ENCODE results near the gene MAP2K3.

MAP2K3 gene

DNA sequence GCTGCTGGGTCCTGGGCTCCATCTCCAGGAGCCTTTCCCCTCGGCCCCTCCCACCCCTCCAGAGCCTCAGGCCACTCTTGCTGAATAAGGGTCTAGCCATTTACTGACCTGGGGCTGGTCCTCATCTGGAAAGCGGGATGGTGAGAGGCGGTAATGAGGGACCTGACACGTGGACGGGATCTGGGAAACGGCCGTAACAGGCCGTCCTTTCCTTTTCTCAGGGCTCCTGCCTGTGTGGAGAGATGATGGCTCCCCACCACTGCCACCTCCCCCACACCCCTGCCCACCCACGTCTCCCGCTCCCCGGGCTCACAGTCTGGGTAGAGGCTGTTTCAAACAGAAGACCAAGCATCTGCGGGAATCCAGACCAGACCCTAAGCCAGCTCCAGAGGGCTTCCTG is 71.1 kb downstream of the MAP2K3 start:
- DNase-seq: no peak

DNA sequence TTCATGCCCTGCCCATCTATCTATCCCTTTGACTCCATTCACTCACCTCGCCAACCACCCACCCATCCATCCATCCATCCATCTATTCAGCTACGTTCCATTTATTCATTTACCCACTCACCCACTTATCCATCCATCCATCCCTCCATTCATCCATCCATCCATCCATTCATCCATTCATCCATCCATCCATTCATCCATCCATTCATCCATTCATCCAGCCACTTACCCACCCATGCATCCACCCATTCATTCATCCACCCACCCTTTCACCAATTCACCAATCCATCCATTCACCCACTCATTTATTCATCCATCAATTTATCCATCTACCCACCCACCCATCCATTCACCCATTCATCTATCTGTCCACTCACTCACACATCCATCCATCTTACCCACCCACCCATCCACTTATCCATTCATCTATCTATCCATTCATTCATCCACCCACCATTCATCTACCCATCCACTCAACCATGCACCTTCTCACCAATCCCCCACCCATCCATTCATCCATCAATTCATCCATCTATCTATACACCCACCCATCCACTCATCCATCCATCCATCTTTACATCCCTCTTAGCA is 72.1 kb downstream of the MAP2K3 start:
- no peak for DNase-seq

DNA sequence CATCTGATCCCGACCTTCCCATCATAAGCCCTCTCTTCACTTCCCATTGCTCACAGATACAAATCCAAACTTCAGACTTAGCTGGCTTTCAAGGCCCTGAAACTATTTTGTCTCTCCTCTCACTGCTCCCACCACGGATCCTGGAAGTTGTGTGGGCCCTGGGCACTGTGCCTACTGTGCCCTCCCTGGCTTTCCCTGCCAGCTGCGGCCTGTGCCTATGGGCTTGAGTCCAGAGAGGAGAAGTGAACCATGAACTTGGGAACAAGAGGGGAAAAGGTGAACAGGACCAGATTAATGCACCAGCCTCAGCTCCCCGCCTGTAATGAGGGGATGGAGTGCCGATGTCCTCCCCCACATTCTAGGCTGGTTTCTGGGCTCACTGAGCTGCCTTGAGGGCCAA is 72.8 kb downstream of the MAP2K3 start:
- DNase-seq: no peak

DNA sequence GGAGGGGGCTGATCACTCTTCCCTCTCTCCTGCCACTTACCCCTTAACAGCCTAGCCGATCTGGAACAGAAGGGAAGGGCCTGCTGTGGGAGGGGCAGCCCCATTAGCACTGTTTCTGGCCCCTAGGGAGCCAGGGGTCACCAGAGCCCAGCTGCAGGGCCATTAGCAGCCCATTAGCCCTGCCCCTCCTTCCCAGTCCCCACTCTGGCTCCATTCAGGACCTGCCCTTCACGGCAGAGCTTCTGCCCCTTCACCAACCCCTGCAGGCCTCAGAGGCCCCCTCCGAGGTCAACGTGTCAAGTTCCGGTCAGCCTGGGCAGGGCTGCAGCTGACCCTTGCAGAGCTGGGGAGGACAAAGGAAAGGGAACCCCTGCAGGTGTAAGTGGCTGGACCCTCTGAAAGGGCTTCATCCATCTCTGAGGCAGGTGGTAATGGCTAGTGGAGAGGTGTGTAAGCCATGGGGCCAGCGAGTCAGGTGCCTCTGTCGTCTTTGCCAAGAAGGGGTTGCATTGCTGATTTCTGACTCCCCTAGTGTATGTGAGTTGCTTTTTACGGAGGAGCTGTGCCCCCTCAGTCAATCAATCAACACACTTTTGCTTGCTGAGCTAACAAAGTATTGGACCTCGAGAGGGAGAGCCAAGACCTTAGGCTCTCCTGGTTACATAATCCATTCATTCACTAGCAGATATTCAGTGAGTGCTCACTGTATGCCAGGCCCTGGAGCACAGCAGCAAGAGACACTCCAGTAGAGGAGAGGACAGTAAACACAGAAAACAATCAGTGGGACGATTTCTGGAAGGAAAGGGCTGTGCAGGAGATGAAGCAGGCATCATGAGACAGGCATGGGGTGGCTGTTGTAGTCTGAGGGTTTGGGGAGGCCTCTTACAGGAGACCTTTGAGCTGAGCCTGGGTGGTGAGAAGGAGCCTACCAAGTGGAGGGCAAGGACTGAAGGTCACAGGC is 73.5 kb downstream of the MAP2K3 start:
- no peak for DNase-seq

DNA sequence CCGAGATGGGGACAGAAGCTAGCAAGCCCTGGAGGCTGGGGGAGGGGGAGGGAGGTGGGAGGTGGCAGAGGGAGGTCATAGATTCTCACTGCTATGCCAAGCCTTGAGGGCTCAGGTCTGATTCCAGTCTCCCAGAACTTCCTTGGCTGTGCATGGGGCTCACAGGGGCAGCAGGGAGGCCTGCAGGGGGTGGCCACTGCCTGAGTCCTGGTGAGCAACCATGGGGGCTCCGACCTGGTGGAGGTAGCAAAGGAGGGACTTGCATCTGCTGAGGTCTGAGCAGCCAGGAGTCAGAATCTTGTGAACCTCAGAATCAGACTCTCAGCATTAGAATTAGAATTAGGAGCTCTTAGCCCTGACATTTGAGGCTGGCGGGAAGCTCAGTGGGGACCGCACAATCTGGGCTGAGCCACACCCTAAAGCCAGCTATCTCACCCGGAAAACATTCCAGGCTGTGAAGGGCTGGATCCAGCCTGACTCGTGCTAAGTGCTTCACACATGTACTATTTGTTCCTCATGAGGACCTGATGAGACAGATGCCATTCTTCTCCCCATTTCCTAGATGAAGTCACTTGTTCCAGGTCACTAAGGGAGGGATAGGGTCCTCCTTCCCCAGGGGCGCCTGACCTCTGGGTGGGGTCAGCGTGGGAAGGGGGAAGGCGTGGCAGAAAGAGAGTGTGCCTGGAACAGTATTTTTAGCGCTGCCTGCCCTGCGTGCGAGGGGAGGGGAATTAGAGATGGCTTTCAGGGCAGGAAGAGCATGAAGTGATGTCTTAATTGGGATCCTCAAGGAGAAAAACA is 74.4 kb downstream of the MAP2K3 start:
- no peak for DNase-seq

DNA sequence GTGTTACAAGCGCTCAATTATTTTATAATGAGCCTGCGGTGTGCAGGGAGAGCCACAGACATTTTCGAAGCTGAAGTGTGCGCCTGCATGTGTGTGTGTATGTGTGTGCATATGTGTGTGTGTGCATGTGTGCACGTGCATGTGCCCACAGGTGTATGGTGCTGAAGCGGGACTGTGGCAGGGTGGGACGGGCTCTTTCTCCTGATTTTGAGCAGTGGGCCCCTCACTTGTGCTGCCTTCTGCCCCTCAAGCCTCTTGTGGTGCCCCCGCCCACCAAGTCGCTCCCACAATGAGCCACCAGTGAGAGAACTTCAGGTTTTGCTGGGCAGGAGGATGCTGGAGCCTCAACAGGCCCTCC is 75.0 kb downstream of the MAP2K3 start:
- no peak for DNase-seq

DNA sequence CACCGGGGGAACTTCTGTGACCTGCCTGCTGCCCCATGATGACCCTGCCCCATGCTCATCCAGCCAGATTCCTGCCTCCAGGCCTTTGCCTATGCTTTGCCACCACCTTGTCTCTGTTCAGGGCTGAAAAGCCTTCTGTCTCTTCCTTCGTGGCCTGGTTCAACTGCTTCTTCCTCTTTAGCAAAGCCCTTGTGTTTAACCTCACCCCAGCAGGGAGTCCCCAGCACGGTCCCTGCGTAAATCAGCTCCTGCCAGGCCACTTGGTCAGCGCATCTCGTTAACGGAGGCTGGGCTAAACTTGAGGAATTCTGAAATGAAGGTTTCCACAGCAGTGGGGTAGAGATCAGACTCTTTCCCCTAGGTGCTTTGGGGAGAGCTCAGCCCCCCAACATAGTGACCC is 75.5 kb downstream of the MAP2K3 start:
- DNase-seq: no peak

DNA sequence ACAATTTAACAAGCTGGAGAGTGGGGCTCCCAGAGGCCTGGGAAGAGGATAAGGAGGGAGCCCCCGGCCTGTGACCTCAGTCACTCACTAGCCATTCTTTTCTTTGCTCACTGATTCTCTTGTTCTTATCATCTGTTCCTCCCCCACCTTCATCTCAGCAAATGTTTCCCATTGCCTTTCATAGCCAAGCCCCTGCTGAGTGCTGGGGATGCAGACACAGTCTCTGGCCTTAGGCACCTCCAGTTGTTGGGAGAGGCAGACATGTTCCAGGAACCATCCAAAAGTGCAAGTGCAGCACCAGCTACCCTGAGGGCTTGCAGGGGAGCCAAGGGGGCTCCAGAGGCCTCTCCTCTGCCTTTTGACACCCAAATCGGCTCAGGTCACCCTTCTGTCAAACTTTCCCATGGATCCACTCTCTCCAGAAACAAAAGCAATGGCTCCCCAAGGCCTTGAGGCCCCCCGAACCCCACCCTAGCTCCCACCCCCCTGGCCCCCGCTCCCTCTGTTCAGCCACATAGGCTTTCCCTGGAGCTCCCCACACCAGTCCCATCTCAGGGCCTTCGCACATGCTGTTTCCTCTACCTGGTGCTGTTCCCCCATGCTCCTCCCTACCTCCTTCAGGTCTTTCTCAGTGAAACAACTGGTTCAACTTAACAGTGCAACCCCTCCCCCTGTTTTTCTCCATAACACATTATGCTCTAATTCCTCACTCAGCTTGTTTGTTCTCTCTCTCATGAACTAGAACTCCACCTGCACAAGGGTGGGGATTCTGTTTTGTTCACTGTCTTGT is 76.7 kb downstream of the MAP2K3 start:
- no peak for DNase-seq

DNA sequence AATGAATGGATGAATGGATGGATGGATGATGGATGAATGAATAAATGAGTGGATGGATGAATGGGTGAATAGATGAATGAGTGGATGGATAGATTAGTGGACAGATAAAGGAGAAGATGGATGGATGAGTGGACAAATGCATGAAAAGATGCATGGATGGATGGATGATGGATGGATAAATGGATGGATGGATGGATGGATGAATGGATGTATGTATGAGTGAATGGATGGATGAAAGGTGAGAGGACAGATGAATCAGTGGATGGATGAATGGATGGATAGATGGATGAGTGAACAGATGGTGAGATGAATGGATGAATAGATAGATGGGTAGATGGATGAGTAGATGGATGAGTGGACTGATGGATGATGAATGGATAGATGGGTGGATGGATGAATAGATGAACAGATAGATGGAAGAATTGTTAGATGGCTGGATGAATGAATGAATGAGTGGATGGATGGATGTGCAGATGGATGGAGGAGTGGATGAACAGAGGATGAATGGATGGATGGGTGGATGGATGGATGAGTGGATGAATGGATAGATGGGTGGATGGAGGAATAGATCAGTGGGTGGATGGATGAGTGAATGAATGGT is 77.9 kb downstream of the MAP2K3 start:
- DNase-seq: no peak

DNA sequence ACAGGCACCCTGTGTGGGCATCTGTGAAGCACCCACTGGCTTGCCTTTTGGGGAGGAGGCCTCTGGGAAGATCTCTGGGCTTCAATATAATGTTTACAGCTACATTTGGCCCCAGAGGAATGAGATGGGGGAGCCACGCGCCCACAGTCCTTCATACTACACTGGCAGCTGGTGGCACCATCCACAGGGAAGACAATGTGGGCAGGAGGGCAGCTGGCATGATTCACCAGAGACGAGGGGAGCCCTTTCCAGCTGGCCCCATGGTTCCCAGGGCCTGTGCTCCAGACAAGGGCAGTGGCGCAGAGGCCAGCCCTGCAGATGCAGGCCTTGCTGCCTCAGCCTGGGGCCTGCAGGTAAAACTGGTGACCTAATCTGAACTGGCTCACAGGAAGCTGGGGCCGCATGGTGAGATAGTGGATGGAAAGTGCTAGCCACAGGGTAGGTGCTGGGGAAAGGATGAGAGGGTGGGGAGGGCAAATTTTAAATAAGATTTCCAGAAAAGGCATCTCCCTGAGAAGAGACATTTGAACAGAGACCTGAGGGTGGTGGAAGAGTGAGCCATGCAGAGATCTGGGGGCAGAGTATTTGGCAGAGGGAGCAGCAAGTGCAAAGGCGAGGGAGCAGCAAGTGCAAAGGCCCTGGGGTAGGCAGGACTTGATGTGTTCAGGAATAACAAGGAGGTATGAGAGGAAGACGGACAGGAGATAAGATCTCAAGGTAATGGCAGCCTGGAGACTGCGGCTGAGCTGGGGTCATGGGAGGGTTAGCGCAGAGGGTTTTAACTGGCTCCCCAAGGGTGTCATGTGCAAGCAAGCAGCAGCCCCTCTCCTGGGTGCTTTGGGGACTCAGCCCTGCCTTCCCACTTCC is 79.5 kb downstream of the MAP2K3 start:
- DNase-seq: no peak

Data from NCI-H1092 (cell line).